Tibial artery (tissue), 4 donors: ENCODE measurements around the gene RSPH1.

ENCODE experiments used
- DNase-seq, 2 donors: peaks; one replicate each; pipeline ENCODE4 v3.0.0-alpha.2; 2019
- H3K27ac ChIP-seq, 2 donors: fragments of 200-600 bp; sonication (generic) in 1 of 2; 1 replicate in 1 of 2; 2 replicates in 1 of 2; pipeline ENCODE4 v1.5.1; 2018 to 2019; ENCODE audit warnings: mild to moderate bottlenecking in 1 of 2
- H3K27me3 ChIP-seq, 2 donors: fragments of 200-600 bp; sonication (generic) in 1 of 2; one replicate each; pipeline versions ENCODE4 v1.5.1 to v1.6.0; 2016 to 2019
- H3K36me3 ChIP-seq, 3 donors: fragments of 200-600 bp; sonication (generic) in 2 of 3; one replicate each; pipeline ENCODE4 v1.5.1; 2016 to 2019; ENCODE audit warnings: mild to moderate bottlenecking in 2 of 3
- H3K4me1 ChIP-seq, 4 donors: fragments of 200-600 bp; sonication (generic) in 2 of 4; 1 replicate in 3 of 4; 2 replicates in 1 of 4; pipeline ENCODE4 v1.5.1; 2016 to 2019
- H3K4me3 ChIP-seq, 2 donors: fragments of 200-600 bp; sonication (generic) in 1 of 2; 1 replicate in 1 of 2; 2 replicates in 1 of 2; pipeline ENCODE4 v1.5.1; 2018 to 2019; ENCODE audit warnings: mild to moderate bottlenecking in 2 of 2
- H3K9me3 ChIP-seq, 3 donors: fragments of 200-600 bp; sonication (generic) in 1 of 3; one replicate each; pipeline ENCODE4 v1.5.1; 2016 to 2019
- CTCF ChIP-seq, 2 experiments: fragments of 200-600 bp in 1 of 2; fragments of 450-650 bp in 1 of 2; IDR thresholded peaks; one replicate each; pipeline ENCODE4 v1.5.1; 2017 to 2019; ENCODE audit warnings: antibody characterized with exemption in 2 of 2, mild to moderate bottlenecking in 1 of 2, moderate library complexity in 1 of 2
- intact Hi-C: fragments of 100-400 bp; cut with DNase I; formaldehyde crosslinking; loops from one replicate; pipeline ENCODE4 v1.15.0; 2023; ENCODE audit warnings: low total_unique reads

The RSPH1 gene

GRCh38 chr21:42427809-42428419, 68.1 kb downstream of the RSPH1 start:
- Histone ChIP-seq H3K4me1 (no peaks in the 10 kb centered on the region), H3K9me3 (peaks cover 0 to 12% (median 9%) of the 10 kb centered on the region in 3 donors), H3K36me3 (no peaks in the 10 kb centered on the region), H3K27ac (no peak overlapping the region), H3K27me3 (peaks cover 0 to 45% of the 10 kb centered on the region in 2 donors), H3K4me3 (no peak overlapping the region)
- intact Hi-C loops, result no loop called here
- no peak for TF ChIP-seq CTCF (IDR thresholded peaks at IDR 0.05)
- DNase-seq, result peak in 1 of 2 donors; percentile 19

GRCh38 chr21:42426876-42427480, 69.0 kb downstream of the RSPH1 start:
- Histone ChIP-seq H3K27ac (no peak overlapping the region), H3K27me3 (peaks cover 0 to 45% of the 10 kb centered on the region in 2 donors), H3K9me3 (peaks cover 0 to 3% (median 0%) of the 10 kb centered on the region in 3 donors), H3K4me1 (no peaks in the 10 kb centered on the region), H3K36me3 (no peaks in the 10 kb centered on the region), H3K4me3 (no peak overlapping the region)
- no peak for DNase-seq
- intact Hi-C loops, result no loop called here
- TF ChIP-seq CTCF (IDR thresholded peaks at IDR 0.05), result no peak

- Histone ChIP-seq H3K27ac (no peak overlapping the region), H3K4me3 (no peak overlapping the region), H3K36me3 (no peaks in the 10 kb centered on the region), H3K27me3 (peaks cover 0 to 45% of the 10 kb centered on the region in 2 donors), H3K4me1 (no peaks in the 10 kb centered on the region), H3K9me3 (no peaks in the 10 kb centered on the region)
- DNase-seq, result no peak
- intact Hi-C loops, result no loop called here
- TF ChIP-seq CTCF (IDR thresholded peaks at IDR 0.05), result no peak
These were observed 69.6 kb downstream of the RSPH1 start for GRCh38 chr21:42426424-42426823.

GRCh38 chr21:42425591-42425990, 70.4 kb downstream of the RSPH1 start:
- DNase-seq, result no peak
- Histone ChIP-seq H3K9me3 (no peaks in the 10 kb centered on the region), H3K27ac (no peak overlapping the region), H3K4me3 (no peak overlapping the region), H3K27me3 (peaks cover 0 to 44% of the 10 kb centered on the region in 2 donors), H3K36me3 (no peaks in the 10 kb centered on the region), H3K4me1 (no peaks in the 10 kb centered on the region)
- intact Hi-C loops, result no loop called here
- TF ChIP-seq CTCF (IDR thresholded peaks at IDR 0.05), result no peak

- Histone ChIP-seq H3K4me3 (no peak overlapping the region), H3K4me1 (no peaks in the 10 kb centered on the region), H3K27me3 (peaks cover 0 to 39% of the 10 kb centered on the region in 2 donors), H3K36me3 (no peaks in the 10 kb centered on the region), H3K27ac (no peak overlapping the region), H3K9me3 (no peaks in the 10 kb centered on the region)
- no peak for TF ChIP-seq CTCF (IDR thresholded peaks at IDR 0.05)
- no peak for DNase-seq
- intact Hi-C loops, result no loop called here
These were observed 71.0 kb downstream of the RSPH1 start for GRCh38 chr21:42424914-42425541.
